HG03139 (cell line): ENCODE data around the gene SPG7.

Experiments
- ATAC-seq: cut with Tn5 transposase; IDR thresholded peaks from one replicate; pipeline ENCODE4 v1.9.1; 2021; ENCODE audit not compliant: unreplicated experiment

The SPG7 gene

DNA sequence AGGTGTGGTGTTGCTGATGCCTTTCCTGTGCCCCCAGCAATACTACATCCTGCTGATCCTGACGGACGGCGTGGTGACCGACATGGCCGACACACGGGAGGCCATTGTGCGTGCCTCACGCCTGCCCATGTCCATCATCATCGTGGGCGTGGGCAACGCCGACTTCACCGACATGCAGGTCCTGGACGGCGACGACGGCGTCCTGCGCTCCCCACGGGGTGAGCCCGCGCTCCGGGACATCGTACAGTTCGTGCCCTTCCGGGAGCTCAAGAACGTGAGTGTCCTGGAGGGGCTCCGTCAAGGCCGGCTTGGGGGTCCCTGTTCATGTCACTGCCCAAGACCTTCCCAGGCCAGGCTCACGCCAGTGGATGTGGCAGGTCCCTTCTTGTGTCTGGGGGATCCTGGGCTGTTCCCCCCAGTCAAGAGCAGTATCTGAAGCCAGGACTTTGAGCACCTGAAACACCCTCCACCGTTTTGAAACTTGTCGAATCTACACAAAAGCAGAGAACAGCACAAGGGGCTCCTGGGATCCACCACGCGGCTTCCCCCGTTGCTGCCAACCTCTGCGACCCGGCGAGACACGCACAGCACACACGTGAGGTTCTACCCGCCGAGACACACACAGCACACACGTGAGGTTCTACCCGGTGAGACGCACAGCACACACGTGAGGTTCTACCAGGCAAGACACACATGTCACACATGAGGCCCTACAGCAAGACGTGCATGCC, 87.3 kb downstream of the SPG7 start:
- ATAC-seq, result no peak

DNA sequence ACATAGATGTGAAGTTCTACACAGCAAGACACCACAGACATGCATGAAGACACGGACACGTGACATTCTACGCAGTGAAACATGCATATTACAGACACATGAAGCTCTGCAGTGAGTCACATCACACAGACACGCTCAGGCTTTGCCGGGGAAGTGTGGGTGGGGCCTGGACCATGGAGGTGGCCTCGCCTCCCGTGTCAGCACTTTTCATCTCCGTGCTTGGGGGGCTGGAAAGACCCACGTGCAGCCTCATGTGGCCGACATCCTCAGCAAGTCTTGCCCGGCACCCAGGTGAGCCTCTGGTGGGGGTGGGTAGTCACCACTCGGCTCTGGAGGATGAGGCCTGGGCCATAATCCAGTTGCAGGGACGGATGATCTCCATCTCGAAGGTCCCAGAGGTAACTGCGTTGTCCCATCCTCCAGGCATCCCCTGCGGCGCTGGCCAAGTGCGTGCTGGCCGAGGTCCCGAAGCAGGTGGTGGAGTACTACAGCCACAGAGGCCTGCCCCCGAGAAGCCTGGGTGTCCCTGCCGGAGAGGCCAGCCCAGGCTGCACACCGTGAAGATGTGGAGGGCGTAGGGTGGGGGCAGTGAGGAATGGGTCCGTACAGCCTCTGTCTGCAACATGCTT, 88.0 kb downstream of the SPG7 start:
- no peak for ATAC-seq

DNA sequence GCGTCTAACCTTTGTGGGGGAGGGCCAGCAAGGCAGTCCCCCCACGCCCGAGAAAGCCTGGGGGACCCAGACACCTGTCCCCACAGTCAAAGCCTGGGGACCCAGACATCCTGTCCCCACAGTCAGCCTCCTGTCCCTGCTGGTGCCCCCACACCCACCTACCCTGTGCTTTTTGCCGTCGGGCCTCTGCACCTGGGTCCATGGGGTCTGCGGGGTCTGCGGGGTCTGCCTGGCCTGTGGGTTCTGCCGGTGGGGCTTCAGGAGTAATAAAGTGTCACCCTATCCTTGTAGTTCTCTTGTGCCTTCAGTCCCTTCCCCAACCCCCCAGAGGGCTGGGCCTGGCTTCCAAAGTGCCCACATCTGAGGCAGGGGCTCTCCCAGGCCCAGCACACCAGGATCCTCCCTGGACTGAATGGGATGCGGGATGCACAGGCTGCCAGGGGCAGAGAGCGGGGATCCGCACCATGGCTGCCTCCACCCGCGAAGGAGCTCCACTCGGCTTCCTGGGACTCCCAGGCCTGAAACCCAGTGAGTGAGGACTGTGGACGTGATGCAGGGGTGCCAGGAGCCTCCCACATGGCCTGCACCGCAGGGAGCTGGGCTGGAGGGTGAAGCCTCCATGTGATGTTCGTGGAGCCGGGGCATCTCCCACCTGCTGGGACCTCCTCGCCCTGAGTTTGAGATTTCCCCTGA, 88.9 kb downstream of the SPG7 start:
- no peak for ATAC-seq

DNA sequence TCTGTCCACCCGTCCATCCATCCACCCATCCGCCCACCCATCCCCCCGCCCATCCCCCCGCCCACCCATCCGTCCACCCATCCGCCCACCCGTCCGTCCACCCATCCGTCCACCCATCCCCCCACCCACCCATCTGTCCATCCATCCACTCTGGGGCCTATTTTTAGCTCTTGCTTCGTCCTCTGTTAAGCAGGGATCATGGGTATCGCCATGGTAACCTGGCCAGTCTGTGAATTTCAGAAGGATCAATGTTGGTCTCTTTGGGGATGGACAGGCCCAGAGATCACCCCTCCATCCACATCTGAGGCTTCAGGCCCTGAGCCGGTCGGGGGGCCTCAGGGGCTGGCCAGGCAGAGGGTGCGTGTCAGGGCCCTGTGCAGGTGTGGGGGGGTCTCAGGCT, 90.0 kb downstream of the SPG7 start:
- ATAC-seq, result no peak

DNA sequence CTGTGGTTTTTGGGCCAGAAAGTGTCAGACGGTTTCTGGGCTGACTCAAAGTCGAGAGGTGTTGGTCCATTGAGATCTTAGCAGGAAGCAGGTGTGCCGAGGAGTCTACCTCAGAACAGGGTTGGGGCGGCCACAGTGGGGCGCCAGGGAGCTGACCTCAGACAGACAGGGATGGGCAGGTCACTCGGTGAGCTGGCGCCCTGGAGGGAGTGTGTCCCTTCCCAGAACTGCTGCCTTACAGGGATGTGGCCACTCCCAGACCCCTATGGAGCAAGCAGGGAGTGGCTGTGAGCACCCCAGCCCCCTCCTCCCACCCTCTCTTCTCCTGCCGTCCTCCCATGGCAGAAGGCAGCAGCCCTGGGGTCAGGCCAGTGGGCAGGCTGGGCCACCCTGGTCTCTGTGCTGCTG, 91.3 kb downstream of the SPG7 start:
- ATAC-seq, result no peak

DNA sequence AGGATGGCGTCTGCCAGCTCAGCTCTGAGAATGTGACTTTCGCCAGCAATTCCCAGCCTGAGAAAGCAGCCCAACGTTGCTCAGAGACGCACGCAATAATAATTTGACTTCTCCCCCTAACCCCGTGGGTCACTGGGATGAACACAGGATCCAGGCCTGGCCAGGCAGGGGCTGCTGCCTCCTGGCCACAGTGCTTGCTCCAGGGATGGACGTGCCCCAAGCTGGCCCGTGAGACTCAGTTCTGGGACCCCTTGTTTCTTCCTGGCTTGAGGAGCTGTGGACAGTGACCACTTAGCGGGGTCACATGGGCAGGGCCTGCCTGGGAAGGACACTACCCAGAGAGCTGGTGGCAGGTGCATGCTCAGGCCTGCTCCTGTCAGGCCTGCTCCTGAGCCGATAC, 91.7 kb downstream of the SPG7 start:
- no peak for ATAC-seq

DNA sequence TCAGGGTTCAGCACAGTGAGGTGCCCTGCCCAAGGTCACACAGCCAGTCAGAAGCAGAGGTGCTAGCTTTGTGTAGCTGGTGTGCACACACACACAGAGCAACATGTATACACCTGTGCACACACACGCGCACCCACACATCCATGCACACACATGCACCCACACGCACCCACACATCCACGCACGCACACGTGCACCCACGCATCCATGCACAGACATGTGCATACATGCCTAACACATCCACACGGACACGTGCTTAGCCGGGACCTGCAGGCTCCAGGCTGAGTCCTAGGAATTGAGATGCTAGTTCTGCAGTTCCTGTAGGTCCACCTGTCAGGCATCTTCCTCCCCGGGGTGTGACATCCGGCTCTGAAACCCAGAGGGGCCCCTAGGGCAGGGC, 92.2 kb downstream of the SPG7 start:
- no peak for ATAC-seq

DNA sequence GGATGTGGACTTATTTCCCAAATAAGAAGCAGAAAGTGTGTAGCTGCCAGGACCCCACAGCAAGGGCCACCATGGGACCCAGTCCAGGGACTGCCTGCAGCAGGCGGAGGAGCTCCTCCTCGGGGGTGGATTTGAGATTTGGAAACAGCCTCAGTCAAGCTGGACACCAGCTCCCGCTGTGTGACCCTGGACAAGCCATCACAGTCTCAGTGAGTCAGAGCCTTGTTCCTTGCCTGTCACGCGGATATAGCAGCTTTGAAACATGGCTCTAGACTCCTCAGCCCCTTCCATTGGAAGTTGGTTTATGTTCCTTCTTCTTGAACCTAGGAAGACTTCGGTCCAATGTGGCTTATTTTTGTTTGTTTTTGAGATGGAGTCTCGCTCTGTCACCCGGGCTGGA, 92.8 kb downstream of the SPG7 start:
- no peak for ATAC-seq

DNA sequence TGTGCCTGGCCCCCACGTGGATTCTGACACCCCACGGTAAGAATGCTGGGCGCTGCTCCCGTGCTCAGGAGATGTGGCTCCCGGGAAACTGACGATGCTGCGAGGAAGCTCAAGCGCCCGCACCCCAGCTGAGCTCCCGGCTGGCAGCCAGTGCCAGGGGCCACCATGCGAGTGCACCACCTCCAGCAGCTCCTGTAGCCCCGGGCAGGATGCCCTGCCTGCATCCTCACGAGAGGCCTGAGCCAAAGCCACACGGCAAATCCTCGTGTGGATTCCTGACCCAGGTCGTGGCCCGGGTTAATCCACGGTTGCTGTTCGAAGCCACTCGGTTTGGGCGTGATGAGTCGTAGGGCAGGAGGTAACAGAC, 93.7 kb downstream of the SPG7 start:
- no peak for ATAC-seq

DNA sequence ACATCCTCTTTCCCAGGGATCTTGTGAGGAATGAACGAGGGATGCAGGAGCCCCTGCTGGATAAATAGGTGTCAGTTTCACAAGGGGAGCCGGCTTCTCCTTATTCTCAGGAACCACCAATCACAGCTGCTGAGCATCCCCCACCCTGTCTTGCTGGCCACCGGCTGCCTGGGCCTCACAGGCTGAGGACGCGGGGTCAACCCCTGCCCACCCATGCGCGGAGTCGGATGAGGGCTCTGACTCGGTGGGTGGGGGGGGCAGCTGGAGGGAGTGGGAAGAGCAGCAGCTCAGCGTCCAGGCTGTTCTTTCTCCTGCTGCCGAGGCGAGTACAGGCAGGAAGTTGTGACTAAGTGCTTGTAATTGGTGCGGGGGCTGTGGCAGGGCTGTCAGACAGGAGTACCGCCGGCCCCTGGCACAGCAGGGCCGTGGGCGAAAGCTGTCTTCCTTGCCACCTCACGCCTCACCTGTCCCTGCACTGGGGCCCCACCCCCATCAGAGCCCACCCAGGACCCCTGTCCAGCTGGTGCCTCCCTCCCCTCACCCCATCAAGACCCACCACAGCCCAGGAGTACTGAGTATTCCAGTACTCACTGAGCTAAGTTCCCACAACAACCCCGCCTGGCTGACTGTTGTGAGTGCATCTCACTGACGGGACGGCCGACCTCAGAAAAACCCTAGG, 94.2 kb downstream of the SPG7 start:
- no peak for ATAC-seq

DNA sequence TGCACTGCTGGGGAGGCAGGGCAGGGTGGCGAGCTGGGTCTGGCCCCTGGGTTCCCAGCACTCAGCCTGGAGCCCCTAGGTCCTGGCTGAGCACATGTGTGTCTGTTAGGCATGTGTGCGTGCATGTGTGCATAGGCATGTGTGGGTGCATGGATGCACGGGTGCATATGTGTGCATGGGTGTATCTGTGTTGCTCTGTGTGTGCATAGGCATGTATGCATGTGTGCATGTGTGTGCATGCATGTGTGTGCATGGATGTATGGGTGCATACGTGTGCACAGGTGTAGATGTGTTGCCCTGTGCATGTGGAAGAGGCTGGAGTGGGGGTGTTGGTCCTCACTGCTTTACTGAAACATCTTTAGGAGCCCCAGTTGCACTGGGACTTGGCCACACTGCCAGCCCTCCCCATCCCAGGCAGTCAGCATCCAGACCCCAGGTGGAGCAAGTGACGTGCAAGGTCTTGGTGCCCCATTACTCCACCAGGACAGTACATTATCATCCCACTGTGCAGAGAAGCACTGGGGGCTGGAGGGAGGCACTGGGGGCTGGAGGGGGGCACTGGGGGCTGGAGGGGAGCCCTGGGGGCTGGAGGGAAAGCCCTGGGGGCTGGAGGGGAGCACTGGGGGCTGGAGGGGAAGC, 94.9 kb downstream of the SPG7 start:
- ATAC-seq, result no peak

DNA sequence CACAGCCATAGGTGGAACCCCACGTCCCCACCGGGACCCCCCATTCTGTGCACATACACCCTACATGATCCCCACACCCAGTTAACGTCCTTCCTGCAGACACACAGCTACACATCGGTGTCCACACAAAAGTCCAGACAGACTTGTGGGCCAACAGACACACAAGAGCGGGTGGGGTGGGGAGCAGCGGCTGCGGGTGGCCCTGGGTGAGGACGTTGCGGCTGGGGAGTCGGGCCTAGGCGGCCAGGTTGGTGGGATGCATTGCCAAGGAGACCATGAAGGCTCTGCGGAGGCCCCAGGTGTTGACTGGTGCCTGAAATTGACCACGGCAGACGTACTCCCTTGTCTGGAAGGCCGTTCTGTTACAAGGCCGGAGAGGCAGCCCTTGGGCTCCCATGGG, 96.6 kb downstream of the SPG7 start:
- no peak for ATAC-seq

DNA sequence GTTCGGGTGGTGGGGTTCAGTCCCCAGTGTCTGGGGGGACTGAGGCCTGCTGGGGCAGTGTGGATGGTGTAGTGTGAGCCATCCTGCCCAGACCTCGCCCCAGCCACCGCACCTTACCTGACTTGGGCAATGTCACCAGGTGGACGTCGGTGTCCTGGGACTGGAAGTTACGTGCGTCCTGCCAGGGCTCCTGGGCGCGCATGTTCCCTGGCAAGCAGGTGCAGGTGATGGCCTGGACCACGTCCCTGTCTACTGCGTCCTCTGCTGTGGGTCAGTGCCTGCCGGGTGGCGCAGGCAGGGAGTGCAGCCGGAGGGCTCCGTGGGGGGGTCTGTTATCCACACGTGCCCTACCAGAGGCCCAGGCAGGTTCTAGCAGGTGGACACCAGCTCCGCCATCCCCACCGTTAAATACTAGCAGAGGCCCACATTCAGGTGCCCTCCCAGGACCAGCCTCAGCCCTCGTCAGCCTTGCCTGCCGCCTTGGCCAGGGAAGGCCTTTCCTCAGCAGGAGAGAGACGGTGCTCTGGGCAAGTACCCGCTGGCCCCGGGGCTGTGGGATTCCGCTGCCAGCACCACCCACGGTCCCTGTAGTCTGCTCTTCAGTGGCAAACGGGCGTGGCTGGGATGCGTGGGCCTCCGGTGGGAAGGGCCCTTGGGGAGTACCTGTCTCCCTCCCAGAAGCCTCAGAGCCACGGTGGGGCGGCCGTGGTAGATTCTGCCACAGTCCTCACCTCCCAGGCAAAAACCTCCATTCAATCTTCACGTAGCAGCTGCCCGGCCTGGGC, 97.2 kb downstream of the SPG7 start:
- no peak for ATAC-seq

DNA sequence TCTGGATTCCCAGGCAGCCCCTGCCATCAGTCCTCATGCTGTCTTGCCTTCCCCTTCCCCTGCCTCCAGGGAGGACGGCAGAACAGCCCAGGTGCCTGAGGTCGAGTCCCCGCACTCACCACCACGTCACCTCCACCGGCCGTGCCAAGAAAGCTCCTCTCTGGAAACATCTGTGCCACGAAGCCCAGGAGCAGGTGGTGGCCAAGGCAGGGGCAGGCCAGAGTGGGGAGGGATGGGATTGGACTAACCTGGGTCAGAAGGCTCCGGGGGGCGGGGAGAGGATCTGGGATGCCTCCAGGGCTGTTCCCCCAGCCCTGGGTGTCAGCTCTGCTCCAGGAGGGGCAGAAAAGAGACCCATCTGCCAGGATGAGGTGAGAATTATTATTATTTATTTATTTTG, 97.8 kb downstream of the SPG7 start:
- ATAC-seq, result no peak
